Measurements from ENCODE around the gene MYPOP.

GRCh38 chr19:45852983-45853382 lies 49.4 kb downstream of the MYPOP start:
- TF ChIP-seq KAT8 (IDR thresholded peaks at IDR 0.05; ENCODE audit: low read depth): no peak
- TF ChIP-seq TSHZ1 (CRISPR knock-in tag; IDR thresholded peaks at IDR 0.05): no peak
- TF ChIP-seq ZBTB33 (CRISPR knock-in tag; IDR thresholded peaks at IDR 0.05): no peak
- TF ChIP-seq REST (IDR thresholded peaks at IDR 0.05; ENCODE audit: borderline replicate concordance): no peak
- no peak for TF ChIP-seq REST (CRISPR knock-in tag; IDR thresholded peaks at IDR 0.05; ENCODE audit: low read depth)
- no peak for TF ChIP-seq BMI1 (IDR thresholded peaks at IDR 0.05; ENCODE audit: low read length)
- TF ChIP-seq ZFP91 (CRISPR knock-in tag; IDR thresholded peaks at IDR 0.05): no peak
- no peak for TF ChIP-seq NFYB (IDR thresholded peaks at IDR 0.05; ENCODE audit: extremely low read depth, insufficient read length)
